CD4-positive, alpha-beta T cell treated with Interleukin-17A for 1 hour (primary cell): ENCODE data around the gene IGFL1.
"Not testable (repeated sequence)": the region's sequence is repeated elsewhere in the genome, so short reads cannot be mapped to it uniquely, and the experiment has no call there.

ENCODE experiments used
- DNase-seq: peaks from one replicate; pipeline ENCODE4 v3.0.0-alpha.2; 2020

The IGFL1 gene

GRCh38 chr19:46229442-46229841, at the start of gene IGFL1:
TSS of gene IGFL1 (plus strand) at chr19:46229742. CDS start at chr19:46229775, 33 bp downstream.
- no peak for DNase-seq

- DNase-seq = no peak
Measured at GRCh38 chr19:46180701-46181387, 48.7 kb upstream of the IGFL1 start.

GRCh38 chr19:46181388-46181779, 48.2 kb upstream of the IGFL1 start:
- no peak for DNase-seq

- no peak for DNase-seq
Measured at GRCh38 chr19:46182476-46182875, 47.1 kb upstream of the IGFL1 start.

- not testable (repeated sequence) for DNase-seq
Measured at GRCh38 chr19:46184775-46185710, 44.5 kb upstream of the IGFL1 start.

- no peak for DNase-seq
Measured at GRCh38 chr19:46186101-46186716, 43.3 kb upstream of the IGFL1 start.

GRCh38 chr19:46186717-46187101, 42.8 kb upstream of the IGFL1 start:
- no peak for DNase-seq

GRCh38 chr19:46189971-46190888, 39.3 kb upstream of the IGFL1 start:
- DNase-seq = no peak

- no peak for DNase-seq
Measured at GRCh38 chr19:46191356-46191755, 38.2 kb upstream of the IGFL1 start.

GRCh38 chr19:46191972-46192371, 37.6 kb upstream of the IGFL1 start:
- no peak for DNase-seq

- not testable (repeated sequence) for DNase-seq
Measured at GRCh38 chr19:46192626-46192991, 36.9 kb upstream of the IGFL1 start.

- DNase-seq = no peak
Measured at GRCh38 chr19:46192992-46193650, 36.4 kb upstream of the IGFL1 start.

GRCh38 chr19:46193678-46194077, 35.9 kb upstream of the IGFL1 start:
- no peak for DNase-seq

GRCh38 chr19:46195104-46195503, 34.4 kb upstream of the IGFL1 start:
- DNase-seq = no peak

GRCh38 chr19:46195919-46196318, 33.6 kb upstream of the IGFL1 start:
- DNase-seq = not testable (repeated sequence)

GRCh38 chr19:46196410-46197124, 33.0 kb upstream of the IGFL1 start:
- DNase-seq = no peak

- no peak for DNase-seq
Measured at GRCh38 chr19:46197314-46198070, 32.0 kb upstream of the IGFL1 start.

GRCh38 chr19:46198756-46199155, 30.8 kb upstream of the IGFL1 start:
- no peak for DNase-seq

GRCh38 chr19:46201454-46202310, 27.9 kb upstream of the IGFL1 start:
- DNase-seq = no peak

- DNase-seq = no peak
Measured at GRCh38 chr19:46202426-46202825, 27.1 kb upstream of the IGFL1 start.
